LHCN-M2 (cell line): Measurements from ENCODE around the gene EEF2K. TPM values are rescaled to one million over a fixed set of nuclear protein-coding genes. Genes with fewer than 3 reads are reported as not detected.

Experiments
- DNase-seq: peaks from one replicate; pipeline ENCODE4 v3.0.0-alpha.2; 2012; ENCODE audit warnings: low read depth
- total RNA-seq: library from RNA; depleted of rRNA; stranded (reverse); fragments of >200 nt; gene quantifications from 2 replicates; pipeline ENCODE4 v1.2.3, GENCODE V29; 2014; rRNA removed

EEF2K gene
- total RNA-seq, 1 experiment from 2014 or later, result 16.1 TPM

- no peak for DNase-seq
Observed at GRCh38 chr16:22330326-22330725, 124.2 kb downstream of the EEF2K start.

- no peak for DNase-seq
Observed at GRCh38 chr16:22333457-22333994, 127.4 kb downstream of the EEF2K start.

DNA sequence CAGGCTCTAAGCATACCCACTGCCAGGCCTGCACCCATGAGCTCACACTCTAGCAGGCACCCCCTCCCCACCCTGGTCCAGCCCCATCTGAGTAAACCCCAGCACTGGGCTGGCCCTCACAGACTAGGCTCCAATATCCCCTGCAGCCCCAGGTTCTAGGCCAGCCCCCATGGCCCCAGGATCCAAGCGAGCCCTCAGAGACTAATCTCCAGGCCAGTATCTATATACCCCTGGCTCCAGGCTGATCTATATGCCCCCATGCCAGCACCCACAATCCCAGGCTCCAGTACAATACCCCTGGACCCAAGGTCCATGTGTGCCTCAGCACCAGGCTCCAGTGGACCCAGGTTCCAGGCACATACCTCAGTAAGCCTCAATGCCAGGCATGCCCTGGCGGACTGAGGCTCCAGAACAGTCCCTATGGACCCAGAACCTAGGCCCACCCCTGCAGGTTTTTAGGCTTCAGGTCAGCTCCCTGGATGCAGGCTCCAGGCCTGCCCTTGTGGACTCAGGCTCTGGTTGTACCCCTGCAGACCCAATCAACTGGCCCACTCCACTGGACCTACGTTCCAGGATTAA, 129.7 kb downstream of the EEF2K start:
- no peak for DNase-seq

- DNase-seq, result no peak
Observed at GRCh38 chr16:22336581-22336980, 130.5 kb downstream of the EEF2K start.

DNA sequence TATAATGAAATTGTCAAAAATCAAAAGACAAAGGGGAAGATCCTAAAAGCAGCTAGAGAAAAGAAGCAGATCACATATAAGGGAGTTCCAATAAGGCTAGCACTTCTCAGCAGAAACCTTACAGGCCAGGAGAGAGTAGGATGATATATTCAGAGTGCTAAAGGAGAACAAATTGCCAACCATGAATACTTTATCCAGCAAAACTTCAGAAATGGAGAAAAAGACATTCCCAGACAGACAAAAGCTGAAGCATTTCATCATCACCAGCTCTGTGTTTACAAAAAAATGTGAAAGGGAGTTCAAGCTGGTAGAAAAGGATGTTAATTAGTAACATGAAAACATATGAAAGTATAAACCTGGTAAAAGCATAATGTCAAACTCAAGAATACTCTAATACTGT, 131.0 kb downstream of the EEF2K start:
- DNase-seq, result no peak

GRCh38 chr16:22337849-22338635, 132.0 kb downstream of the EEF2K start:
- no peak for DNase-seq

Other genes with a start within 250 kb of the EEF2K start
- gene PDZD9, start 205.2 kb upstream of the EEF2K start, total RNA-seq, result not detected in 2 replicates
- gene MOSMO, start 198.2 kb upstream of the EEF2K start, total RNA-seq, result 17.2 and 24.4 TPM in 2 replicates
- not detected in 2 replicates for gene VWA3A, start 113.7 kb upstream of the EEF2K start, total RNA-seq
- gene SDR42E2, start 43.8 kb upstream of the EEF2K start, total RNA-seq, result not detected in 2 replicates
- gene POLR3E, start 91.1 kb downstream of the EEF2K start, total RNA-seq, result 26.6 and 38.2 TPM in 2 replicates
- 21.7 and 24.2 TPM in 2 replicates for gene CDR2, start 168.3 kb downstream of the EEF2K start, total RNA-seq